Adrenal gland (tissue), 12 donors: Measurements from ENCODE around the gene MPDZ. TPM values are rescaled to one million over a fixed set of nuclear protein-coding genes. Genes with fewer than 3 reads are reported as not detected.

Experiments
- DNase-seq, 7 donors: peaks; one replicate each; pipeline ENCODE4 v3.0.0-alpha.2; 2019 to 2020
- H3K27ac ChIP-seq, 5 donors: fragments of 200-600 bp; sonication (generic) in 4 of 5; 1 replicate in 3 of 5; 2 replicates in 2 of 5; pipeline versions ENCODE4 v1.5.1 to v1.8.0; 2016 to 2020; ENCODE audit warnings: mild to moderate bottlenecking in 1 of 5
- H3K27me3 ChIP-seq: fragments of 200-600 bp; 2 replicates; pipeline ENCODE4 v1.8.0; 2021
- H3K36me3 ChIP-seq, 2 donors: fragments of 200-600 bp; replicated peaks in 1 of 2; 1 replicate in 1 of 2; 2 replicates in 1 of 2; pipeline versions ENCODE4 v1.5.1 to v1.8.0; 2018 to 2022
- H3K4me1 ChIP-seq, 2 donors: fragments of 200-600 bp; replicated peaks in 1 of 2; 1 replicate in 1 of 2; 2 replicates in 1 of 2; pipeline versions ENCODE4 v1.5.1 to v1.8.0; 2018 to 2021
- H3K4me3 ChIP-seq, 4 donors: fragments of 200-600 bp; sonication (generic) in 3 of 4; one replicate each; pipeline ENCODE4 v1.5.1; 2016 to 2018
- H3K9me3 ChIP-seq, 3 donors: fragments of 200-600 bp; sonication (generic) in 1 of 3; replicated peaks in 1 of 3; 1 replicate in 2 of 3; 2 replicates in 1 of 3; pipeline versions ENCODE4 v1.5.1 to v1.8.0; 2016 to 2021
- POLR2A ChIP-seq, 2 donors: fragments of 450-650 bp; IDR thresholded peaks; one replicate each; pipeline ENCODE4 v1.6.1; 2017; ENCODE audit warnings: antibody characterized with exemption in 2 of 2, mild to moderate bottlenecking in 2 of 2, moderate library complexity in 1 of 2
- WGBS, 4 donors: extraction: QIAGEN DNeasy Blood & Tissue Kit in 2 of 4; methylation state at CpG; one replicate each; pipeline versions ENCODE4 v1.1.5 to v1.1.7; 2013 to 2017; 5-methylcytosine and 5-hydroxymethylcytosine counted together
- intact Hi-C, 2 donors: fragments of 100-400 bp; cut with DNase I; formaldehyde crosslinking; loops; one replicate each; pipeline versions ENCODE4 v1.14.1 to v1.15.0; 2022 to 2023
- polyA plus RNA-seq, 3 donors: library from polyadenylated mRNA; stranded (reverse); fragments of 200-250 nt in 2 of 3; fragments of 350-450 nt in 1 of 3; fragmentation: Illumina TruSeq in 1 of 3; extraction: RNeasy Lipid Tissue Mini Kit (QIAGEN cat#74804) in 1 of 3; gene quantifications; one replicate each; pipeline ENCODE4 v1.2.3, GENCODE V29; 2013 to 2014
- total RNA-seq, 9 donors: library from RNA; depleted of rRNA in 4 of 9; stranded (reverse); fragments of >200 nt in 4 of 9; fragments of 120-200 nt in 1 of 9; fragmentation: NEBNext Ultra II Directional in 1 of 9; extraction: Animal tissue kit (Norgen Biotek cat#: 25700) in 1 of 9; gene quantifications; one replicate each; pipeline versions ENCODE4 v1.1.0 to v1.2.4, GENCODE V29; 2013 to 2023
- TF ChIP-seq, protein P1 (sequence below), 6 experiments: fragments of 450-650 bp in 4 of 6; fragments of 200-600 bp in 2 of 6; sonication (generic) in 1 of 6; IDR thresholded peaks; 1 replicate in 5 of 6; 2 replicates in 1 of 6; pipeline versions ENCODE4 v1.5.1 to v1.8.0; 2016 to 2021; ENCODE audit warnings: antibody characterized with exemption in 6 of 6, mild to moderate bottlenecking in 2 of 6, moderate library complexity in 1 of 6
- donor health status: healthy with polysubstance abuse.
- donor health status: Bipolar disorder and iron deficiency.
- donor health status: DM: yes; HTN: yes; CAD: no.
- donor health status: DM: no; HTN: no; CAD: no.
- donor health status: DM: no; HTN: no; CAD: no.
- donor health status: DM: yes; HTN: yes; CAD: no.

Gene MPDZ
- total and polyA plus RNA-seq, 12 donors, result 10.7 to 46.0 (median 27.7) TPM

GRCh38 chr9:13070612-13071595, 208.6 kb downstream of the MPDZ start:
- Histone ChIP-seq H3K36me3 (no peaks in the 10 kb centered on the region), H3K4me1 (no peaks in the 10 kb centered on the region), H3K27me3 (no peaks in the 10 kb centered on the region), H3K9me3 (no peaks in the 10 kb centered on the region), H3K27ac (no peak overlapping the region), H3K4me3 (no peak overlapping the region)
- intact Hi-C loops, result no loop called here
- 83 to 88% (median 84%) methylated on average over 12 of the region's 12 CpGs for WGBS, 4 donors
- no peak for TF ChIP-seq POLR2A (IDR thresholded peaks at IDR 0.05)
- TF ChIP-seq, protein P1, sequence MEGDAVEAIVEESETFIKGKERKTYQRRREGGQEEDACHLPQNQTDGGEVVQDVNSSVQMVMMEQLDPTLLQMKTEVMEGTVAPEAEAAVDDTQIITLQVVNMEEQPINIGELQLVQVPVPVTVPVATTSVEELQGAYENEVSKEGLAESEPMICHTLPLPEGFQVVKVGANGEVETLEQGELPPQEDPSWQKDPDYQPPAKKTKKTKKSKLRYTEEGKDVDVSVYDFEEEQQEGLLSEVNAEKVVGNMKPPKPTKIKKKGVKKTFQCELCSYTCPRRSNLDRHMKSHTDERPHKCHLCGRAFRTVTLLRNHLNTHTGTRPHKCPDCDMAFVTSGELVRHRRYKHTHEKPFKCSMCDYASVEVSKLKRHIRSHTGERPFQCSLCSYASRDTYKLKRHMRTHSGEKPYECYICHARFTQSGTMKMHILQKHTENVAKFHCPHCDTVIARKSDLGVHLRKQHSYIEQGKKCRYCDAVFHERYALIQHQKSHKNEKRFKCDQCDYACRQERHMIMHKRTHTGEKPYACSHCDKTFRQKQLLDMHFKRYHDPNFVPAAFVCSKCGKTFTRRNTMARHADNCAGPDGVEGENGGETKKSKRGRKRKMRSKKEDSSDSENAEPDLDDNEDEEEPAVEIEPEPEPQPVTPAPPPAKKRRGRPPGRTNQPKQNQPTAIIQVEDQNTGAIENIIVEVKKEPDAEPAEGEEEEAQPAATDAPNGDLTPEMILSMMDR (IDR thresholded peaks at IDR 0.05), result no peak
- DNase-seq, result no peak

DNA sequence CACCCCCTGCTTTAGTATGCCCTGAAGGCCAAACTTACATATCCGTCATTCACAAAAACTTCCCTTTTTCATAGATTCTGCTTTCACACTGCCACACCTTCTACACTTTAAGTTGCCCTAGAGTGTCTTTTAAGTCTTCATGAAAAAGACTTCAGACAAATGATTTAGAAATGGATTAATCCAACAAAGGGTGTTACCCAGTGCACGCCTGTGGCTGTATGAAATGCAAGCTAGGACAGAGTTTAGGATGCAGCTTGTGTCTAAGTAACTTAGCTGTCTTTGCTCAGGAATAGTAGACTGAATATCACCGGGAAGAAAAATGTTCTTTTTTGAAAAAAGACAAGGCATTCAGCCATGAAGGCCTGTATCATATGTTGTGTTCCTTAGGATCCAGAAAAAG, 210.0 kb downstream of the MPDZ start:
- Histone ChIP-seq H3K27ac (no peak overlapping the region), H3K9me3 (no peaks in the 10 kb centered on the region), H3K4me1 (no peaks in the 10 kb centered on the region), H3K27me3 (no peaks in the 10 kb centered on the region), H3K36me3 (no peaks in the 10 kb centered on the region), H3K4me3 (no peak overlapping the region)
- 80 to 88% (median 86%) methylated on average over 3 of the region's 3 CpGs for WGBS, 4 donors
- no peak for TF ChIP-seq POLR2A (IDR thresholded peaks at IDR 0.05)
- TF ChIP-seq, protein P1 (IDR thresholded peaks at IDR 0.05), result no peak
- intact Hi-C loops, result no loop called here
- no peak for DNase-seq

GRCh38 chr9:13064676-13065075, 214.8 kb downstream of the MPDZ start:
- Histone ChIP-seq H3K36me3 (no peaks in the 10 kb centered on the region), H3K27me3 (no peaks in the 10 kb centered on the region), H3K4me1 (no peaks in the 10 kb centered on the region), H3K27ac (no peak overlapping the region), H3K9me3 (no peaks in the 10 kb centered on the region), H3K4me3 (no peak overlapping the region)
- intact Hi-C loops, result no loop called here
- no peak for DNase-seq
- WGBS, 4 donors, result 21 to 50% (median 35%) methylated on average over 1 of the region's 1 CpG
- no peak for TF ChIP-seq POLR2A (IDR thresholded peaks at IDR 0.05)
- TF ChIP-seq, protein P1 (IDR thresholded peaks at IDR 0.05), result no peak

DNA sequence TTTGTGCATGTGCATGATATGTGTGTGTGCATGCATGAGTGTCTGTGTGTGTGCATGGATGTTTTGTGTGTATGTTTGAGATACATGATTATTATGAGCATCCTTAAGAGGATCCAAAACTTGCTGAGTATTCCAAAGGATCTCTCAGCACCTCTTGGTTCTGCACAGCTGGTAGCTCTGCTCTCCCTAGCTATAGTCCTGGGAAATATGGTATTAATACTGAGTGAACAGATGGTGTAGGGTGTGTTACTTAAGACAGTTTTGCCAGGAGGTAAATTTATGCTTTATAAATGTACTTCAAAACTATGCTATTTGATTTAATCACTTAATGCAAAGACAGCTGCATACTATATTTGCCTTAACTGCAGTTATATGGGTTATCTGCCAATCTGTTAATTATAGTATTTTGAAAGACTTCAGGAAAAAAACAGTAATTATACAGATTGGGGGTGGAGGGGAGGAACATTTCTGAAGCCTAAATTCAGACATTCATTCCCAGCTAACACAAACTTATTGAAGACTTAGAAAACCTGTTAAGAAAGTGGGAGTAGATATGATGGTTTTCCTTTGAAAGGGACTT, 215.5 kb downstream of the MPDZ start:
- no peak for TF ChIP-seq POLR2A (IDR thresholded peaks at IDR 0.05)
- TF ChIP-seq, protein P1 (IDR thresholded peaks at IDR 0.05), result no peak
- no peak for DNase-seq
- Histone ChIP-seq H3K4me3 (no peak overlapping the region), H3K36me3 (no peaks in the 10 kb centered on the region), H3K27ac (no peak overlapping the region), H3K4me1 (no peaks in the 10 kb centered on the region), H3K27me3 (no peaks in the 10 kb centered on the region), H3K9me3 (no peaks in the 10 kb centered on the region)
- intact Hi-C loops, result no loop called here
